NCI-H748 (cell line): ENCODE results near the gene FANCI.

Experiments
- DNase-seq: peaks from one replicate; lab custom pipeline; 2025; ENCODE audit not compliant: unreplicated experiment; lab: John Stamatoyannopoulos, UW

FANCI gene

GRCh38 chr15:89330881-89331595 lies 87.3 kb downstream of the FANCI start:
- no peak for DNase-seq

- DNase-seq = peak; percentile 5
Observed at GRCh38 chr15:89332446-89332845, 88.7 kb downstream of the FANCI start.

- DNase-seq = no peak
Observed at GRCh38 chr15:89333011-89333860, 89.5 kb downstream of the FANCI start.

GRCh38 chr15:89333959-89334509 lies 90.3 kb downstream of the FANCI start:
- peak; percentile 57 for DNase-seq

GRCh38 chr15:89334510-89335297 lies 90.9 kb downstream of the FANCI start, which contains the start of gene POLG:
TSS of gene POLG (minus strand) at chr15:89334824. CDS start at chr15:89333754, 1,070 bp downstream.
- DNase-seq = peak; percentile 97

- DNase-seq = peak; percentile 85
Observed at GRCh38 chr15:89335298-89336041, 91.7 kb downstream of the FANCI start.

- DNase-seq = no peak
Observed at GRCh38 chr15:89338036-89338435, 94.3 kb downstream of the FANCI start.

GRCh38 chr15:89340573-89340972 lies 96.8 kb downstream of the FANCI start:
- DNase-seq = no peak

GRCh38 chr15:89341316-89342005 lies 97.7 kb downstream of the FANCI start:
- DNase-seq = no peak

GRCh38 chr15:89342840-89343239 lies 99.1 kb downstream of the FANCI start:
- no peak for DNase-seq

- no peak for DNase-seq
Observed at GRCh38 chr15:89345248-89345647, 101.5 kb downstream of the FANCI start.

- DNase-seq = no peak
Observed at GRCh38 chr15:89346516-89347231, 102.9 kb downstream of the FANCI start.

- DNase-seq = no peak
Observed at GRCh38 chr15:89349206-89349558, 105.4 kb downstream of the FANCI start.

- DNase-seq = no peak
Observed at GRCh38 chr15:89352476-89352875, 108.7 kb downstream of the FANCI start.

GRCh38 chr15:89353991-89354390 lies 110.2 kb downstream of the FANCI start:
- no peak for DNase-seq

- peak; percentile 61 for DNase-seq
Observed at GRCh38 chr15:89356634-89357298, 113.0 kb downstream of the FANCI start.

GRCh38 chr15:89358435-89358754 lies 114.6 kb downstream of the FANCI start:
- DNase-seq = no peak

GRCh38 chr15:89358755-89359439 lies 115.1 kb downstream of the FANCI start:
- peak; percentile 78 for DNase-seq
